GM10847 (cell line): ENCODE data around the gene CFAP92.

Source experiments
- POLR2A ChIP-seq: IDR thresholded peaks from 2 replicates; pipeline ENCODE4 v1.6.1; 2011; ENCODE audit not compliant: insufficient read length; ENCODE audit errors: extremely low read depth

Gene CFAP92

GRCh38 chr3:129031476-129032215 is 37.8 kb upstream of the CFAP92 start:
- no peak for TF ChIP-seq POLR2A

- no peak for TF ChIP-seq POLR2A
Measured at GRCh38 chr3:129030611-129031010, 36.7 kb upstream of the CFAP92 start.

- TF ChIP-seq POLR2A: no peak
Measured at GRCh38 chr3:129028866-129029265, 35.0 kb upstream of the CFAP92 start.

- no peak for TF ChIP-seq POLR2A
Measured at GRCh38 chr3:129027544-129027880, 33.6 kb upstream of the CFAP92 start.

GRCh38 chr3:129026728-129027543 is 33.1 kb upstream of the CFAP92 start:
- TF ChIP-seq POLR2A: no peak

GRCh38 chr3:129025691-129026435 is 32.0 kb upstream of the CFAP92 start:
- no peak for TF ChIP-seq POLR2A

GRCh38 chr3:129025108-129025507 is 31.2 kb upstream of the CFAP92 start:
- TF ChIP-seq POLR2A: no peak

GRCh38 chr3:129023909-129024308 is 30.0 kb upstream of the CFAP92 start:
- no peak for TF ChIP-seq POLR2A

GRCh38 chr3:129023008-129023358 is 29.1 kb upstream of the CFAP92 start:
- TF ChIP-seq POLR2A: no peak

- no peak for TF ChIP-seq POLR2A
Measured at GRCh38 chr3:129022114-129023007, 28.5 kb upstream of the CFAP92 start.

GRCh38 chr3:129021140-129021551 is 27.3 kb upstream of the CFAP92 start:
- TF ChIP-seq POLR2A: no peak

GRCh38 chr3:129020691-129021090 is 26.8 kb upstream of the CFAP92 start:
- no peak for TF ChIP-seq POLR2A

GRCh38 chr3:129019266-129019665 is 25.4 kb upstream of the CFAP92 start:
- TF ChIP-seq POLR2A: no peak

GRCh38 chr3:129018751-129019150 is 24.9 kb upstream of the CFAP92 start:
- TF ChIP-seq POLR2A: no peak

GRCh38 chr3:129018271-129018670 is 24.4 kb upstream of the CFAP92 start:
- TF ChIP-seq POLR2A: no peak
